ENCODE data around the gene SRGAP3. TPM values are rescaled to one million over a fixed set of nuclear protein-coding genes. Genes with fewer than 3 reads are reported as not detected.

The SRGAP3 gene
- total RNA-seq, 4 donors from 2014 or later, result 14.7 to 58.9 (median 18.7) TPM

GRCh38 chr3:9175421-9175820, 74.0 kb downstream of the SRGAP3 start:
- H3K9me3 ChIP-seq, result no peaks in the 10 kb centered on the region
- DNase-seq, result peak; percentile 60 to 76

GRCh38 chr3:9173445-9173844, 76.0 kb downstream of the SRGAP3 start:
- no peak for TF ChIP-seq POLR2A (IDR thresholded peaks at IDR 0.05)
- TF ChIP-seq, protein P1, sequence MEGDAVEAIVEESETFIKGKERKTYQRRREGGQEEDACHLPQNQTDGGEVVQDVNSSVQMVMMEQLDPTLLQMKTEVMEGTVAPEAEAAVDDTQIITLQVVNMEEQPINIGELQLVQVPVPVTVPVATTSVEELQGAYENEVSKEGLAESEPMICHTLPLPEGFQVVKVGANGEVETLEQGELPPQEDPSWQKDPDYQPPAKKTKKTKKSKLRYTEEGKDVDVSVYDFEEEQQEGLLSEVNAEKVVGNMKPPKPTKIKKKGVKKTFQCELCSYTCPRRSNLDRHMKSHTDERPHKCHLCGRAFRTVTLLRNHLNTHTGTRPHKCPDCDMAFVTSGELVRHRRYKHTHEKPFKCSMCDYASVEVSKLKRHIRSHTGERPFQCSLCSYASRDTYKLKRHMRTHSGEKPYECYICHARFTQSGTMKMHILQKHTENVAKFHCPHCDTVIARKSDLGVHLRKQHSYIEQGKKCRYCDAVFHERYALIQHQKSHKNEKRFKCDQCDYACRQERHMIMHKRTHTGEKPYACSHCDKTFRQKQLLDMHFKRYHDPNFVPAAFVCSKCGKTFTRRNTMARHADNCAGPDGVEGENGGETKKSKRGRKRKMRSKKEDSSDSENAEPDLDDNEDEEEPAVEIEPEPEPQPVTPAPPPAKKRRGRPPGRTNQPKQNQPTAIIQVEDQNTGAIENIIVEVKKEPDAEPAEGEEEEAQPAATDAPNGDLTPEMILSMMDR (IDR thresholded peaks at IDR 0.05), result no peak
- Histone ChIP-seq H3K36me3 (no peaks in the 10 kb centered on the region), H3K9me3 (no peaks in the 10 kb centered on the region), H3K4me3 (replicated peaks in 1 of 3) (no peak overlapping the region), H3K27me3 (no peaks in the 10 kb centered on the region), H3K4me1 (peaks cover 12 to 19% of the 10 kb centered on the region in 2 donors), H3K27ac (peak overlapping the region in 1 of 3 donors; percentile 23)
- no peak for DNase-seq
- intact Hi-C loops (cut with DNase I), result no loop called here
- WGBS, 2 donors, result 79 to 83% methylated on average over 5 of the region's 5 CpGs

More at GRCh38 chr3:9175421-9175820, 74.0 kb downstream of the SRGAP3 start:
- intact Hi-C loops (cut with DNase I), result no loop called here
- TF ChIP-seq, protein P1 (IDR thresholded peaks at IDR 0.05), result no peak
- no peak for TF ChIP-seq POLR2A (IDR thresholded peaks at IDR 0.05)
- no peaks in the 10 kb centered on the region for H3K36me3 ChIP-seq
- peak overlapping the region in 2 of 3 donors; percentile 15 to 28 for H3K27ac ChIP-seq
- H3K4me1 ChIP-seq, result peaks cover 3 to 10% of the 10 kb centered on the region in 2 donors
- no peaks in the 10 kb centered on the region for H3K27me3 ChIP-seq
- no peak overlapping the region for H3K4me3 ChIP-seq (replicated peaks in 1 of 3)
- WGBS, 2 donors, result 28 to 33% methylated on average over 5 of the region's 5 CpGs

GRCh38 chr3:9172851-9173321, 76.6 kb downstream of the SRGAP3 start:
- no peak for DNase-seq
- H3K27ac ChIP-seq, result peak overlapping the region in 1 of 3 donors; percentile 23
- TF ChIP-seq POLR2A (IDR thresholded peaks at IDR 0.05), result no peak
- TF ChIP-seq, protein P1 (IDR thresholded peaks at IDR 0.05), result no peak

GRCh38 chr3:9170851-9171160, 78.6 kb downstream of the SRGAP3 start:
- no peak for TF ChIP-seq POLR2A (IDR thresholded peaks at IDR 0.05)
- TF ChIP-seq, protein P1 (IDR thresholded peaks at IDR 0.05), result no peak
- no peak overlapping the region for H3K4me3 ChIP-seq (replicated peaks in 1 of 3)

More at GRCh38 chr3:9172851-9173321, 76.6 kb downstream of the SRGAP3 start:
- H3K27me3 ChIP-seq, result no peaks in the 10 kb centered on the region
- H3K4me3 ChIP-seq (replicated peaks in 1 of 3), result no peak overlapping the region
- intact Hi-C loops (cut with DNase I), result no loop called here
- peaks cover 12 to 19% of the 10 kb centered on the region in 2 donors for H3K4me1 ChIP-seq
- WGBS, 2 donors, result 80 to 82% methylated on average over 8 to 11 of the region's 11 CpGs
- no peaks in the 10 kb centered on the region for H3K36me3 ChIP-seq
- no peaks in the 10 kb centered on the region for H3K9me3 ChIP-seq

DNA sequence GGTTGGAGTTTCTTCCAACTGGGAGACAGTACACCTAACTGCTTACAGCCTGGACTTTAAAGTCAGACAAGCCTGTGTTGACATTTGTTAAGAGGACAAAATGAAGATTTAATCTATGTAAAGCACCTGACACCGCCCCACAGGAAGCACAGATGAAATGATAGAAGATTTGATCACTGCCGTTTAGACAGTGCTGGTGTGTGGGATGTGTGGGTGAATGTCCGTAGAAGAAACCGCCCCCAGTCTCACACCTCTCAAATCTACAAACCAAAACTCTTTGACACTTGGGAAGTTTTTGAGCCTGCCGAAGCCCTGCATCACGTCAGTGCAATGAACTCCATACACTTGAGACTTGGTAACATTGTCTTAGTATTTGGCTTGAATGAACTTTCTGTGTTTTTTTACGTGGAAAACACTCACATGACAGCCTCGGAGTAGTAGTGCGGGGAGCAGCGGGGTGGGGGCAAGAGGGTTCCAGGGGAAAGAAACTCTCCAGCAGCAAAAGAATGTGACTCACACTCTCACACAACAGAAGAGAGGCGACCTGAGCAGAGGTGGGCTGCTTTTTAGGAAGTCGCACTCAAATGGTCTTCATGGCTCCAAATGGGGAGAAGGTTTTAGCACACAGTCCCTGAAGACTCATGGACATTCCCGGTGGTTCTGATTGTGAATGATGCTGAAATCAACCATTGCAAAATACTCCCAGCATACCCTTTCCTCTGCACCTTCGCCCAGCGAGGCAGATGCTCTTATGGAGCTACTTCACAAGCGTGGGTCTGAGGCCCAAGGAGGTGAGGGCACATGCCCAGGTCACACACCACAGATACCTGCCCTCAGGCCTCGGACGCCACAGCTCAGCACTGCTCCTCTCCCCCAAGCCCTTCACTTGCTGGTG, 79.2 kb downstream of the SRGAP3 start:
- intact Hi-C loops (cut with DNase I), result no loop called here
- WGBS, 2 donors, result 58% methylated on average over 15 to 18 of the region's 18 CpGs
- no peak for TF ChIP-seq POLR2A (IDR thresholded peaks at IDR 0.05)
- TF ChIP-seq, protein P1 (IDR thresholded peaks at IDR 0.05), result no peak

More at GRCh38 chr3:9170851-9171160, 78.6 kb downstream of the SRGAP3 start:
- WGBS, 2 donors, result 96% methylated on average over 4 to 5 of the region's 5 CpGs
- Histone ChIP-seq H3K27me3 (no peaks in the 10 kb centered on the region), H3K4me1 (peaks cover 12 to 19% of the 10 kb centered on the region in 2 donors), H3K9me3 (no peaks in the 10 kb centered on the region), H3K36me3 (no peaks in the 10 kb centered on the region), H3K27ac (peak overlapping the region in 1 of 3 donors; percentile 2)
- intact Hi-C loops (cut with DNase I), result no loop called here
- DNase-seq, result no peak

More for the DNA sequence above, 79.2 kb downstream of the SRGAP3 start:
- H3K4me3 ChIP-seq (replicated peaks in 1 of 3), result no peak overlapping the region
- peak; percentile 58 to 63 for DNase-seq
- H3K9me3 ChIP-seq, result no peaks in the 10 kb centered on the region
- peak overlapping the region in 1 of 3 donors; percentile 2 for H3K27ac ChIP-seq
- H3K36me3 ChIP-seq, result no peaks in the 10 kb centered on the region
- H3K27me3 ChIP-seq, result no peaks in the 10 kb centered on the region
- H3K4me1 ChIP-seq, result peaks cover 12 to 19% of the 10 kb centered on the region in 2 donors
